Measurements from ENCODE around the gene NR3C2. TPM values are rescaled to one million over a fixed set of nuclear protein-coding genes. Genes with fewer than 3 reads are reported as not detected.

The NR3C2 gene
- polyA plus RNA-seq, 1 donor from 2014 or later, result 0.06 TPM

- peaks cover 79% of the 10 kb centered on the region for H3K27me3 ChIP-seq (ENCODE audit: insufficient read depth, low read depth, low read length)
- H3K36me3 ChIP-seq (ENCODE audit: insufficient read depth, low read length), result no peaks in the 10 kb centered on the region
- no peaks in the 10 kb centered on the region for H3F3A ChIP-seq (ENCODE audit: insufficient read depth, low read length, poor library complexity, severe bottlenecking)
- H4K20me1 ChIP-seq (ENCODE audit: insufficient read depth), result no peaks in the 10 kb centered on the region
- TF ChIP-seq SMC3 (conservative IDR thresholded peaks at IDR 0.05; ENCODE audit: poor library complexity) (peak; percentile 34), RAD21 (conservative IDR thresholded peaks at IDR 0.05) (peak; percentile 10), POLR2AphosphoS5 (IDR thresholded peaks at IDR 0.05) (no peak), REST (IDR thresholded peaks at IDR 0.05; ENCODE audit: borderline replicate concordance) (no peak), TAF1 (IDR thresholded peaks at IDR 0.05; ENCODE audit: low read depth) (no peak), EP300 (conservative IDR thresholded peaks at IDR 0.05; ENCODE audit: poor library complexity, severe bottlenecking) (no peak), EZH2 (IDR thresholded peaks at IDR 0.05; ENCODE audit: borderline replicate concordance, insufficient read depth, low read length, poor library complexity, severe bottlenecking) (no peak), MXI1 (conservative IDR thresholded peaks at IDR 0.05; ENCODE audit: poor library complexity, severe bottlenecking) (peak; percentile 45), CTCF (IDR thresholded peaks at IDR 0.05; ENCODE audit: poor library complexity, severe bottlenecking) (no peak)
- no peaks in the 10 kb centered on the region for H3K9me2 ChIP-seq (ENCODE audit: insufficient read depth, low read length)
- no peak overlapping the region for H3K4me2 ChIP-seq (ENCODE audit: low read length)
- no peak overlapping the region for H3K27ac ChIP-seq (ENCODE audit: low read length)
- peak overlapping the region; percentile 51 for H2AFZ ChIP-seq (ENCODE audit: low read depth, low read length)
- no peaks in the 10 kb centered on the region for H3K79me2 ChIP-seq (replicated peaks; ENCODE audit: insufficient read depth, low read length)
- peak overlapping the region; percentile 94 for H3K4me3 ChIP-seq (ENCODE audit: low read length)
- H3K9me3 ChIP-seq (ENCODE audit: low read length), result no peaks in the 10 kb centered on the region
- H3K9ac ChIP-seq (ENCODE audit: low read length), result peak overlapping the region; percentile 57
Observed at GRCh38 chr4:148445071-148445859, 3.1 kb upstream of the NR3C2 start.

GRCh38 chr4:148444296-148445070 is 2.3 kb upstream of the NR3C2 start:
- H3K4me2 ChIP-seq (ENCODE audit: low read length), result peak overlapping the region; percentile 94
- peaks cover 87% of the 10 kb centered on the region for H3K27me3 ChIP-seq (ENCODE audit: insufficient read depth, low read depth, low read length)
- no peaks in the 10 kb centered on the region for H3K79me2 ChIP-seq (replicated peaks; ENCODE audit: insufficient read depth, low read length)
- H4K20me1 ChIP-seq (ENCODE audit: insufficient read depth), result no peaks in the 10 kb centered on the region
- no peaks in the 10 kb centered on the region for H3K36me3 ChIP-seq (ENCODE audit: insufficient read depth, low read length)
- TF ChIP-seq MXI1 (conservative IDR thresholded peaks at IDR 0.05; ENCODE audit: poor library complexity, severe bottlenecking) (no peak), RAD21 (conservative IDR thresholded peaks at IDR 0.05) (peak; percentile 24), EP300 (conservative IDR thresholded peaks at IDR 0.05; ENCODE audit: poor library complexity, severe bottlenecking) (no peak), SMC3 (conservative IDR thresholded peaks at IDR 0.05; ENCODE audit: poor library complexity) (no peak), CTCF (IDR thresholded peaks at IDR 0.05; ENCODE audit: poor library complexity, severe bottlenecking) (peak; percentile 40), EZH2 (IDR thresholded peaks at IDR 0.05; ENCODE audit: borderline replicate concordance, insufficient read depth, low read length, poor library complexity, severe bottlenecking) (peak; percentile 94), TAF1 (IDR thresholded peaks at IDR 0.05; ENCODE audit: low read depth) (no peak)
- H3K27ac ChIP-seq (ENCODE audit: low read length), result no peak overlapping the region
- H2AFZ ChIP-seq (ENCODE audit: low read depth, low read length), result no peak overlapping the region
- H3K9me2 ChIP-seq (ENCODE audit: insufficient read depth, low read length), result no peaks in the 10 kb centered on the region
- no peaks in the 10 kb centered on the region for H3K9me3 ChIP-seq (ENCODE audit: low read length)
- peak overlapping the region; percentile 94 for H3K4me3 ChIP-seq (ENCODE audit: low read length)
- peak overlapping the region; percentile 27 for H3K9ac ChIP-seq (ENCODE audit: low read length)
- no peaks in the 10 kb centered on the region for H3F3A ChIP-seq (ENCODE audit: insufficient read depth, low read length, poor library complexity, severe bottlenecking)

Data from neural cell (in vitro differentiated cells).